Astrocyte of the cerebellum (primary cell): ENCODE results near the gene INPP5A.

ENCODE experiments used
- DNase-seq: peaks from one replicate; pipeline ENCODE4 v3.0.0-alpha.2; 2011; ENCODE audit warnings: low read depth
- H3K4me3 ChIP-seq: 2 replicates; pipeline ENCODE4 v1.5.1; 2011; ENCODE audit warnings: mild to moderate bottlenecking, low read depth, low read length, moderate library complexity
- in situ Hi-C: cut with HindIII; loops from 2 replicates; pipeline ENCODE4 v1.10.0; 2017; ENCODE audit warnings: low sequenced_read_pairs
- TF ChIP-seq, protein P1 (sequence below): IDR thresholded peaks from 2 replicates; pipeline ENCODE4 v1.5.1; 2012; ENCODE audit warnings: low read length, low read depth, moderate library complexity, mild to moderate bottlenecking; ENCODE audit errors: missing control alignments

Gene INPP5A

DNA sequence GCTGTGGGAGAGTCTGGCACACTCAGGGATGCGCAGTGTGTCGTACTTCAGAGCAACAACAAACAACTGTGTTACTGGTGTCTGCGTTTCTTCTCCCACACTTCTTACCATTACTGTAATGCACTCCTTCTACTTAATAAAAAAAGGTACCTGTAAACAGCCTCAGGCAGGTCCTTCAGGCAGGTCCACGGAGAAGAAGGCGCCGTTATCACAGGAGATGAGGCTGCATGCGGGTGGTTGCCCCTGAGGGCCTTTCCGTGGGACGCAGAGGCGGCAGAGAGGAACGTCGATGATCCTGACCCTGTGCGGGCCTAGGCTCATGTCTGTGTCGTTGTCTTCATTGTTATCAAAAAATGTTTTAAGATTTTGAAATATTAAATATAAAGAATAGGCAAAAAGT, 219.0 kb downstream of the INPP5A start:
- TF ChIP-seq, protein P1, sequence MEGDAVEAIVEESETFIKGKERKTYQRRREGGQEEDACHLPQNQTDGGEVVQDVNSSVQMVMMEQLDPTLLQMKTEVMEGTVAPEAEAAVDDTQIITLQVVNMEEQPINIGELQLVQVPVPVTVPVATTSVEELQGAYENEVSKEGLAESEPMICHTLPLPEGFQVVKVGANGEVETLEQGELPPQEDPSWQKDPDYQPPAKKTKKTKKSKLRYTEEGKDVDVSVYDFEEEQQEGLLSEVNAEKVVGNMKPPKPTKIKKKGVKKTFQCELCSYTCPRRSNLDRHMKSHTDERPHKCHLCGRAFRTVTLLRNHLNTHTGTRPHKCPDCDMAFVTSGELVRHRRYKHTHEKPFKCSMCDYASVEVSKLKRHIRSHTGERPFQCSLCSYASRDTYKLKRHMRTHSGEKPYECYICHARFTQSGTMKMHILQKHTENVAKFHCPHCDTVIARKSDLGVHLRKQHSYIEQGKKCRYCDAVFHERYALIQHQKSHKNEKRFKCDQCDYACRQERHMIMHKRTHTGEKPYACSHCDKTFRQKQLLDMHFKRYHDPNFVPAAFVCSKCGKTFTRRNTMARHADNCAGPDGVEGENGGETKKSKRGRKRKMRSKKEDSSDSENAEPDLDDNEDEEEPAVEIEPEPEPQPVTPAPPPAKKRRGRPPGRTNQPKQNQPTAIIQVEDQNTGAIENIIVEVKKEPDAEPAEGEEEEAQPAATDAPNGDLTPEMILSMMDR, result no peak
- in situ Hi-C loops, result no loop called here

DNA sequence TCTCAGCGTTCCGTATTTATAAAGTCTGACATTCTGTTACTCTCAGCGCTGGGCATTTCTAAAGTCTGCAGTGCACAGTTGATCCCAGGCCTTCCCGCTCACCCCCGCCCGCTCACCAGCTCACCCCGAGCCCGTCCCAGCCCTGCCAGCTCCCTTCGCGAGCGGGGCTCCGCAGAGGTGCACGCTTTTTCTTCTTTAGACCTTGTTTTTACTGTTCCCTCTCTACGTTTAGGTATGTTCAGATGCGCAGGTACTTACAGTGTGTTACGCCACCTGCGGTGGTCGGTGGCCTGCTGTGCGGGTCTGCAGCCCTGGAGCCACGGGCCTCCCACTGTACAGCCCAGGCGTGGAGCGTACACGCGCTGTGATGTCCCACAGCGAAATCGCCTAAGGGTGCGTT, 219.6 kb downstream of the INPP5A start:
- no peak overlapping the region for H3K4me3 ChIP-seq
- TF ChIP-seq, protein P1, result no peak
- DNase-seq, result no peak
- in situ Hi-C loops, result no loop called here

More for the DNA sequence above, 219.0 kb downstream of the INPP5A start:
- H3K4me3 ChIP-seq, result no peak overlapping the region
- no peak for DNase-seq

DNA sequence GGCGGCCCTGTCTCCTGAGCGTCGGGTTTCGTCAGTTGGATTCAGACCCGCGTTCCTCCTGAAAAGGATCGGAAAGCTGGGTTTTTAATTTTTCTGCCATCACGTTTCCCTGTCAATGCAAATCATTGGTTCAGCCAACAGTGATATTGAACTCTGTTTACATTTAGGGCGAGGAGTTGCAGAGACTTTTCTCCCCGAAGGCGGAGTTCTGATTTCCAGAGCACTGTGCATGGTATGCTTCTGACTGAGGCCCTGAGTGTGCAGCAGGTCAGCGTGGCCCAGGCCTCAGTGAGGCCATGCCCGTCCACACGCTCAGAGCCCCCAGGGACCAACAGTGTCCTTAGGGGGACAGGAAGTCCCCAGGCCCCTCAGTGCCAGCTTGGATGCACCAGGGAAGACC, 221.3 kb downstream of the INPP5A start:
- in situ Hi-C loops, result no loop called here
- no peak overlapping the region for H3K4me3 ChIP-seq
- TF ChIP-seq, protein P1, result no peak
- no peak for DNase-seq

- no peak for DNase-seq
- TF ChIP-seq, protein P1, result no peak
- H3K4me3 ChIP-seq, result no peak overlapping the region
- in situ Hi-C loops, result no loop called here
These were observed 223.9 kb downstream of the INPP5A start for GRCh38 chr10:132761395-132762060.

DNA sequence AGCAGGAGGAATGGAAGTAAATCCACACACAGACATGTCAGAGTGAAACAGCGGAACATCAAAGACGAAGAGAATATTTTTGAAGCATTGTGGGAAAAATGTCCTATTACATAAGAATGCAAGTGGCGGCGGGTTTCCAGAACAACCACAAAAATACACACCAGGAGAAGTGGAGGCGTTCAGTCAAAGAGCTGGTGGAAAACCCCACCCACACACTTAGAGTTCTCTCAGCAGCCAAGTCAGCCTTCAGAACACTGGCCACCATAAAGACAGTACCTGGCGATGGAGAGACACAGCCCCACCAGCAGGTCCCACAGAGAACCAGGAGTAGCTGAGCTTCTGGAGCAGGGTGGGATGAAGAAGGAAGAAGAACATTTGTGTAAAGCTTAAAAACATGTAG, 224.7 kb downstream of the INPP5A start:
- H3K4me3 ChIP-seq, result no peak overlapping the region
- no peak for DNase-seq
- in situ Hi-C loops, result no loop called here
- TF ChIP-seq, protein P1, result no peak

GRCh38 chr10:132763545-132763944, 226.0 kb downstream of the INPP5A start:
- TF ChIP-seq, protein P1, result no peak
- in situ Hi-C loops, result no loop called here
- H3K4me3 ChIP-seq, result no peak overlapping the region
- DNase-seq, result no peak

- no peak overlapping the region for H3K4me3 ChIP-seq
- DNase-seq, result no peak
- in situ Hi-C loops, result no loop called here
- TF ChIP-seq, protein P1, result no peak
These were observed 226.5 kb downstream of the INPP5A start for GRCh38 chr10:132764108-132764507.
